Retinal pigment epithelial cell (primary cell): ENCODE measurements around the gene PEX10.

Experiments
- DNase-seq: peaks from one replicate; pipeline ENCODE4 v3.0.0-alpha.2; 2010; ENCODE audit warnings: low read depth
- H3K4me3 ChIP-seq: 2 replicates; pipeline ENCODE4 v1.5.1; 2011; ENCODE audit warnings: mild to moderate bottlenecking, low read length, control low read depth, moderate library complexity
- TF ChIP-seq, protein P1 (sequence below): conservative IDR thresholded peaks from 2 replicates; pipeline ENCODE4 v1.5.1; 2011; ENCODE audit warnings: low read depth, low read length, control low read depth, inconsistent platforms

The PEX10 gene

DNA sequence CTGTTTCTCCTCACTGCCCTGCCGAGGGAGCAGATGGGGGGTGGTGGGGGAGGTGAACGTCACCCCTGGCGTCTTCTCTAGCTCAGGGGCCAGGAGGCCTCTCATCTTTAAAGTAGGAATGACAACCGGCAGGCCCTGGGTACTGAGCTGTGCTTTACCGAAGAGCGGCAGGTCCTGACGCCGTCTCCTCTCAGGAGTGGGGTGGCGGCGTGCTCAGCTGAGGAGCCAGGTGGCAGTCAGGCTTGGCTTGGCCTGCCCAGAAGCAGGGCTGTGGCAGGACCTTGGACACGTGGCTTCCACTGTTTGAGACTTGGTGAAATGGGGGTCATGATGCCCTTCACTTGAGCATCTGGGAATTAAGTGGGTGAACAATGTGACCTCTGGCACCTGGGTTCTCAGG is 17.6 kb downstream of the PEX10 start:
- no peak for DNase-seq
- H3K4me3 ChIP-seq, result no peak overlapping the region
- TF ChIP-seq, protein P1, sequence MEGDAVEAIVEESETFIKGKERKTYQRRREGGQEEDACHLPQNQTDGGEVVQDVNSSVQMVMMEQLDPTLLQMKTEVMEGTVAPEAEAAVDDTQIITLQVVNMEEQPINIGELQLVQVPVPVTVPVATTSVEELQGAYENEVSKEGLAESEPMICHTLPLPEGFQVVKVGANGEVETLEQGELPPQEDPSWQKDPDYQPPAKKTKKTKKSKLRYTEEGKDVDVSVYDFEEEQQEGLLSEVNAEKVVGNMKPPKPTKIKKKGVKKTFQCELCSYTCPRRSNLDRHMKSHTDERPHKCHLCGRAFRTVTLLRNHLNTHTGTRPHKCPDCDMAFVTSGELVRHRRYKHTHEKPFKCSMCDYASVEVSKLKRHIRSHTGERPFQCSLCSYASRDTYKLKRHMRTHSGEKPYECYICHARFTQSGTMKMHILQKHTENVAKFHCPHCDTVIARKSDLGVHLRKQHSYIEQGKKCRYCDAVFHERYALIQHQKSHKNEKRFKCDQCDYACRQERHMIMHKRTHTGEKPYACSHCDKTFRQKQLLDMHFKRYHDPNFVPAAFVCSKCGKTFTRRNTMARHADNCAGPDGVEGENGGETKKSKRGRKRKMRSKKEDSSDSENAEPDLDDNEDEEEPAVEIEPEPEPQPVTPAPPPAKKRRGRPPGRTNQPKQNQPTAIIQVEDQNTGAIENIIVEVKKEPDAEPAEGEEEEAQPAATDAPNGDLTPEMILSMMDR, result no peak

DNA sequence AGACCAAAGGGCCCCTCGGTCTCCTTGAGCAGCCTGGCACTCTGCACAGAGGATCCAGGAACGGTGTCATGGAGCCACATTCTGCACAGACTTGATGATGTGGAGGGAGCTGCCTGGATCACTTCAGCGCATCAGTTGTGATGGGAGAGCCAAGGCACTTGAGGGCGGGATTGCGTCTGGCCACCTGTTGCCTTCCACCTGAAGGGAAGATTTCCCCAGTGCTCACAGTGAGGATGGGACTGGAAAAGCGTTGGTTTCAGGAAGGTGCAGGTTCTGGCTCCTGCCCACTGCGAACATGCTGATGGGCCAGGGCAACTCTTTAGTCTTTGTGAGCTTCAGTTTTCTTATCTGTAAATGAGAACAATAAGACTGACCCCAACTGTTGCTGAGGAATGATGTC is 18.1 kb downstream of the PEX10 start:
- no peak overlapping the region for H3K4me3 ChIP-seq
- TF ChIP-seq, protein P1, result no peak
- no peak for DNase-seq

DNA sequence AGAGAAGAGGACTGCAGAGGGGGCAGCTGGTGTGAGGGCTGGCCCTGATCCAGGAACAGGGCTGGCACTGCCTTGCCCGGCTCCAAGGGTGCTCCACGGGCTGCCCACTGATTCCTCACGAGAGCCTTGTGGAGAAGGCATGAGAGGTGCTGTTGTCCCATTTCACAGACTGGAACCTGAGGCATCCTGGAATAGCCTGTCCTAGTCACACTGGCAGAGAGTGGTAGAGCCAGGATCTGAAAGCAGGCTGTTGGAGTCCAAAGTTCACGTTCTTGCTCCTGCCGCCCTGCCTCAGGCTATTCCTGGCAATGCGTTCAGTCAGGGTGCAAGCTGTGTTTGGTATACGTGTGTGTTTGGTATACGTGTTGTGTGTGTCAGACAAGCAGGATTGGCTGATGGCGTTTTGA is 18.9 kb downstream of the PEX10 start:
- TF ChIP-seq, protein P1, result no peak
- H3K4me3 ChIP-seq, result no peak overlapping the region
- DNase-seq, result no peak

DNA sequence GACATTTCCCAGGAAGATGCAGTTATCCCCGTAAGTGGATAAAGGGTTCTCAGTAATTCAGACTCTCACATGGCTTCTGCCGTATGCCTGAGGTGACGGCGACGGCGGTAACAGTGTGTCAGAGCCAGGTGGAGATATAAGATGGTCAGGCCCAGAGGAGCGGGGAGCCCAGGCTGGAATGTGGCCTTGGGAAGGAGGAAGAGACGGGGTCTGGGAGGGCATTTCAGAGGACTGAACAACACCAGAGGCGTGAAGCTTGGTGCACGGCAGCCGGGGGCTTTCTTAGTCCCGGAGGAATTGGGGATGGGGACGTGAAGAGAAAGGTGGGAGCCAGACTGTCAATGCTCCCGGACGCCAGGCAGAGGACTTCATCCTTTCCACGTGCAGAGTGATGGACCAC is 19.7 kb downstream of the PEX10 start:
- peak overlapping the region; percentile 76 for H3K4me3 ChIP-seq
- TF ChIP-seq, protein P1, result no peak
- DNase-seq, result no peak

DNA sequence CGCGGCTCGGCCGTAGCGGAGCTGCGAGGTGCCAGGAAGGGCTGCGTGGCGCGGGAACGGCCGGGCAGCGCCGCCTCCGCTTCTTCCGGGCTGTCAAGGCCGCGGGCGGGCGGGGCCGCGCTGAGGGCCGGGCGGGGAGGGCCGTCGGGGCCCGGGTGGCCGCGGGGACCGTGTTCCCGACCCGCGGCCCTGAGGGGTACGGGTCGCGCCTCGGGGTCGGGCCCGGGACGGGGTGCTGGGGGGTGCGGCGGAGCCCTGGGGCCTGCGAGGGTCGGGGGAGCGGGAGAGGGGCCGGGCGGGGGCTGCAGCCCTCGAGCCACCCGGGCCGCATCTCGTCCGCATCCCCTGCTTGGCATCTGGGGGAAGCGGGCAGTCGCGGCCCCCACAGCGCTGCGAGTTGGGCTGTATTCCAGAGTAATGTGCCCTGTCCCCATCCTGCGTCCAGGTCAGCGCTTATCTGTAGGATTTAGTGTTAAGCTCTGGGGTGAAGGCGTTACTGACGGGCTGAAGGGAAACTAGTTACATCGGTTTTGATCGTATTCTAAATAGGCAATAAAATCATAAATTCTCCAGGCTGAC is 20.3 kb downstream of the PEX10 start:
- peak overlapping the region; percentile 76 for H3K4me3 ChIP-seq
- TF ChIP-seq, protein P1, result no peak
- no peak for DNase-seq

DNA sequence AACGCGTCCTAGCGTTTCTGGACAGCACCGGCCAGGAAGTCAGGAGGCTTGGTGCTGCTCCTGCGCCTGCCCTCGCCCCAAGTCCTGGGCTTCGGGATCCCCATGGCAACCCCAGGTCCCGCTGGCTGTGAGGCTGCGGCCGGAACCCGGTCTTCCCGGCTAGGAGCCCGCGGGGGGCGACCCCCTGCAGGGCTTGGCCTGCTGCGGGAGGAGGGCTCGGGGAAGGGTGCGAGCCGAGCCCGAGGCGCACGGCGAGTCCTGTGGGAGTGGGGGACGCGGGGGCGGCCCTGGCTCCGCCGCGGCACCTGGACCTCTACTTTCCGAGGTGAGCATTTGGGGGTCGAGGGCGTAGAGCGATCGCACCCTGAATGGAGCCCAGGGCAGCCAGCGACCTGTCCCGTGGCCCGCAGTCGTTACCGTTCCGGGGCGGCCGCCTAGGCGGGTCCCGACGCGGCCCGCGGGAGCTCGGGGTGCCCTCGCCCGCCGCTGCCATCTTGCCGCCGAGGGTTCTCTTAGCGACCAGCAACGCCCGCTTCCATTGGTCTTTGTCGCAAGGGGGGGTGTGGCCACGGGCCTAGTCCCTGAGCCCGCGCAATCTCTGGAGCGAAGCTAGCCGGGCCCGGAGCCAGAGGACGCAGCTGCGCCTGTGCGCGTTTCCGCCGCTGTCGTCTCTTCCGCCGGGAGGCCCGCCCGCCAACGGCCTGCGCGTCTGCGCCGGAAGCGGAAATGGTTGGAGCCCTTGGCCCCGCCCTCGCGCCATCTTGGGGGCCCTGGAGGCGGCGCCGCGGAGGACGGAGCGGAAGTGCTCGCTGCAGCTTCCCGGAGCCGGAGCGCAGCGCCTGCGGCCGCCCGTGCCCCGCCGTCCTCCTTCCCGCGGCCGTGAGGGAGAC is 21.1 kb downstream of the PEX10 start, which contains the start of the genes MORN1 and RER1:
Gene MORN1 (minus strand): TSS at position 514 of the 890 bp plus-strand sequence. CDS start 21 bp downstream, at position 493.
Gene RER1 (plus strand): TSS at position 801 of the 890 bp plus-strand sequence. CDS start 3,950 bp downstream, outside the sequence.
- peak; percentile 91 for DNase-seq
- TF ChIP-seq, protein P1, result no peak
- peak within 1 kb of the TSS; percentile 82 for H3K4me3 ChIP-seq

DNA sequence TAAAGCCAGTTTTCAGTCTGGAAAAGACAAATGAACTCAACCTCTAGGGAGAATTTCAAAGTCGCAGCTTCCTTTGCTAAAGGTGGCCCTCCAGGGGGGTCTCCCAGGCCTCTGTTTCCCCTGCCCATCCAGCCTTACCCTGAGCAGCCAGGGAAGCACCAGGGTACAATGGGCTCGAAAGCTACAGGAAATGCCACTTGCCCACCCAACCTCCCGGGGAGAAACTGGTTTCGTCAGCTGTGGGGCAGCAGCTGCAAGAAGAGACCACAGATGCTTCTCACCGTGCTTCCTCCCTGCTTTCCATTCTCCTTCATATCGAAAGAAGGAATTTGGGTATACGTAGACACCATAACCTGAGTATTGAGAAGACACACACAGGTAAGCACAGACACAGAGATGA is 22.7 kb downstream of the PEX10 start:
- no peak for DNase-seq
- no peak overlapping the region for H3K4me3 ChIP-seq
- TF ChIP-seq, protein P1, result no peak
